Measurements from ENCODE around the gene BRD9. TPM values are rescaled to one million over a fixed set of nuclear protein-coding genes. Genes with fewer than 3 reads are reported as not detected.
"Not testable (repeated sequence)": the region's sequence is repeated elsewhere in the genome, so short reads cannot be mapped to it uniquely, and the experiment has no call there.

The BRD9 gene
- total RNA-seq (2014; rRNA removed; shearing (Covaris generic)): 25.4 and 30.4 TPM in 2 replicates
- 64.5 and 114 TPM in 2 replicates for polyA plus RNA-seq (2014; cell fraction: nucleus; rRNA removed)

GRCh38 chr5:892394-893136, at the start of gene BRD9, which contains the start of gene TRIP13:
Gene BRD9, minus strand, starts transcription at chr5:892801. Its CDS starts 144 bp downstream, at chr5:892657.
Gene TRIP13, plus strand, starts transcription at chr5:892884. Its CDS starts 115 bp downstream, at chr5:892999.
- peak; percentile 77 for DNase-seq (ENCODE audit: extremely low read depth, low read depth)

GRCh38 chr5:940741-941140, 48.1 kb upstream of the BRD9 start:
- not testable (repeated sequence) for DNase-seq (ENCODE audit: extremely low read depth, low read depth)

GRCh38 chr5:939368-939767, 46.8 kb upstream of the BRD9 start:
- DNase-seq (ENCODE audit: extremely low read depth, low read depth): no peak

- no peak for DNase-seq (ENCODE audit: extremely low read depth, low read depth)
Measured at GRCh38 chr5:937151-937924, 44.7 kb upstream of the BRD9 start.

- no peak for DNase-seq (ENCODE audit: extremely low read depth, low read depth)
Measured at GRCh38 chr5:936149-937144, 43.8 kb upstream of the BRD9 start.

DNA sequence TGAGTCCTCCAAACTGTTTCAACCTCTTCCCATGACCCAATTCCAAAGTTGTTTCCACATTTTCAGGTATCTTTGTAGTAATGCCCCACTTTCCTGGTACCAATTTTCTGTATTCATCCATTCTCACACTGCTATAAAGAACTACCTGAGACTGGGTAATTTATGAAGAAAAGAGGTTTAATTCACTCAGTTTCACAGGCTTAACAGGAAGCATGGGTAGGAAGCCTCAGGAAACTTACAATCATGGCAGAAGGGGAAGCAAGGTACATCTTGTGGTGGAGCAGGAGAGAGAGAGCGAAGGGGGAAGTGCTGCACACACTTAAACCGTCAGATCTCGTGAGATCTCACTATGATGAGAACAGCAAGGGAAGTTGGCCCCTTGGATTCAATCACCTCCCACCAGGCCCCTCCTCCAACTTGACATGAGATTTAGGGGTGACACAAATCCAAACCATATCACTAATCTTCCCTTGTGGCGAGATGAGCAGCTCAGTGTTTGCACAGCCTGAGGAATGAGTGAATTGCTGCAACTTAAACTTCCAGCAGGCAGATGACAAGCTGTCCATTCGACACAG, 43.0 kb upstream of the BRD9 start:
- no peak for DNase-seq (ENCODE audit: extremely low read depth, low read depth)

DNA sequence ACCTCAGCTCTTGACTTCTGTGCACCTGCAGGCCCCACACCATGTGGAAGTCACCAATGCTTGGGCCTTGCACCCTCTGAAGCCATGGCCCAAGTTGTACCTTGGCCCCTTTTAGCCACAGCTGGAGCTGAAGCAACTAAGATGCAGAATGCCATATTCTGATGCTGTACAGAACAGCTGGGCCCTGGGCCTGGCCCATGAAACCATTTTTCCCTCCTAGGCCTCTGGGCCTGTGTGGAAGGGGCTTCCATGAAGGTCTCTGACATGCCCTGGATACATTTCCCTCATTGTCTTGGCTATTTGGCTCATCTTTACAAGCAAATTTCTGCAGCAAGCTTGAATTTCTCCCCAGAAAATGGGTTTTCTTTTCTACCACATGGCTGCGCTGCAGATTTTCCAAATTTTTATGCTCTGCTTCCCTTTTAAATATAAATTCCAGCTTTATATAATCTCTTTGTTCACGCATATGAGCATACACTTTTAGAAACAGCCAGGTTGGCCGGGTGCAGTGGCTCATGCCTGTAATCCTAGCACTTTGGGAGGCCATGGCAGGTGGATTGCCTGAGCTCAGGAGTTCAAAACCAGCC, 41.9 kb upstream of the BRD9 start:
- DNase-seq (ENCODE audit: extremely low read depth, low read depth): not testable (repeated sequence)

DNA sequence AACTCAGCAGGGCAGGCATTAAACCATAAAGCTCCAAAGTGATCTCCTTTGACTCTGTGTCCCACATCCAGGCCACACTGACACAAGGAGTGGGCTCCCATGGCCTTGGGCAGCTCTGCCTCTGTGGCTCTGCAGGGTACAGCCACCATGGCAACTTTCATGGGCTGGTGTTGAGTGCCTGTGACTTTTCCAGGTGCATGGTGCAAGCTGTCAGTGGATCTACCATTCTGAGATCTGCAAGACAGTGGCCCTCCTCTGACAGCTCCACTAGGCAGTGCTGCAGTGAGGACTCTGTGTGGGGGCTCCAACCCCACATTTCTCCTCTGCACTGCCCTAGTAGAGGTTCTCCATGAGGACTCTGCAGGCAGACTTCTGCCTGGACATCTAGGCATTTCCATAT, 41.4 kb upstream of the BRD9 start:
- not testable (repeated sequence) for DNase-seq (ENCODE audit: extremely low read depth, low read depth)

GRCh38 chr5:933251-933861, 40.8 kb upstream of the BRD9 start:
- DNase-seq (ENCODE audit: extremely low read depth, low read depth): no peak

DNA sequence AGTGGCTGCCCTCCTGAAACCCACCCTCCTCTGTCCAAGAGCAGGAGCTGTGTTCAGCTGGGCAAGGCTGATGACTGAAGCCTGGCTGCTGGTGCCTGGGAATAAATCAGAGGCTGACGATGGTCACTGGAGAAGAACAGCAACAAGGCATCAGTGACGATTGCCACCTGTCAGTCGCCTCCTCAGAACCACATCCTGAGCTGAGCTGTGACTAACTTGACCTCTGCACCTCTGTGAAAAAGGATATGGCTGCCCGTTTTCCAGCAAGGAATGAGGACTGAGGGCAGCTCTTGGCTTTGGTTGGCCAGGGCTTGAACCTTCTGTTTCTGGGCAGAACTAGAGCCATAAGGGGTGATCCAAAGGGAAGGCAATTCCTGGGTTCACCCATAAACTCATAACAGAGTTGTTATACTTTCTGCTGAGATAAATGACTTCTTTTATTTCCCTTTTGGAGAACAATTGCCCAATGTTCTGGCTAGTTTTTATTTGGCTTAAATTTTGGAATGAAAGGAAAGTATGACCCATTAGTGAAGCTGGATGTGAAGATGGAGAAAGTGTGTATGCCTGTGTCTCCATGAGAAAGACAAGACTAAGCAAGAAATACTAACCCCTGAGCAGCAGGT, 40.1 kb upstream of the BRD9 start:
- no peak for DNase-seq (ENCODE audit: extremely low read depth, low read depth)

DNA sequence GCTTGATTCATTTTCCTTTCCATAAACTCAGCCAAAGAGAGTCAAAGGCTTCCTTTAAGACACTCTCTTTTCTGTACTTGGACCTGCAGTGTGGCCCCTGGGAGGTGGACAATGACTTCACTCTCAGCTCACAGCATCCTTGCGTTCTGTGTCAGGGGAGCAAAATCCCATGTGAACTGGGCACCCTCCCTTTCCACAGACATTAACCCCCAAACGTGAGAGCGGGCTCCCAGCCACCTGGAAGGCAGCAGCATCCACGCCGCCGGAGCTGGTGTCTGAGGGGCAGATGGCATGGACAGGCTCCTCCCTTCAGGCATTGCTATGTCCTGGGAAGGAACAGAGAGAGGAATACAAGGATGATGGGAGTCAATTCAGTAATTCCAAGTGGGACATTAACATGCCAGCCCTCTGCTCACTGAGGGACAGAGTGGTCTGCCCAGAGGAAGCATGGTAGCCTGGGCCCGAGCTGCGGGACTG, 39.6 kb upstream of the BRD9 start:
- no peak for DNase-seq (ENCODE audit: extremely low read depth, low read depth)

DNA sequence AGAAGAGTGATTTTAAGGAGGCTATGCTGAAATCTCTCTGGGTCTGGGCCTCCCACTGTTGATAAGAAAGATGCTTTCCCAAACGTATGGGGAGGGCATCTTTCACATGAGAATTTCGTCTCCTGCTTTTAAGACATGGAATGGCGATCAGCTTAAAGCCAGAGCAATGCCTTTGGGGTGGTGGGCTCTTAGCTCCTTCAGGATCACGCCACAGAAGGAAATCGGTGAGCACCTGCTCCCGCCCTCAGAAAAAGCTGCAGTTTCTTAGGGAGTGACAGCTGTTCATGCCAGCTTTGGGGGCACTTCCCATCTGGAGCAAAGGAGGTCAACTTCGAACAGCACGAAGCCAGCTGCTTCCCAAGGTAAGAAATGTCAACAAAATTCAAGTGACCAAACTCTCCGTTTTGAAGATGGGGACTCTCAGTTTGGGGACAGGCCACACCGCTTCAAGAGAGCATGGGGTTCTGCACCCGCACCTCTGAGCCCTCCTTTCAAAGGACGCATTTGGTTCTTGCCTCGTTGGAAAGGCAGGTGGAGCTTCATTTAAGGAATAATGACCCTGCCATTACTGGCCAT, 39.1 kb upstream of the BRD9 start:
- no peak for DNase-seq (ENCODE audit: extremely low read depth, low read depth)

DNA sequence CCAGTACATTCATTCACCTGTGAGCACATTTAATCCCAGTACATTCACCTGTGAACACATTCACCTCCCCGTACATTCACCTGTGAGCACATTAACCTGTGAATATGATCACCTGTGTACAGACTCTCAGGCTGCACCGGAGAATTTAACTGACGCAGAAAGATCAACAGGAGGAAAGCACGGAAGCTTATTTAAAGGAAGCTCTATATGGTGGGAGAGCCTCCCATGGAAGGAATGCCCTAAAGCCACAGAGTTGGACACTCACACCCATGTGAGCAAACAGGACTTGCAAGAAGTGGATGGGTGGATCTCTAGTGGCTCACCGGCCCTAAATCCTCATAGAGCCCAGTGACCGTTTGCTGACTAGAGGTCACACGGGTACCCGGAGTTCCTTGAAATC, 38.3 kb upstream of the BRD9 start:
- no peak for DNase-seq (ENCODE audit: extremely low read depth, low read depth)

GRCh38 chr5:929596-929995, 37.0 kb upstream of the BRD9 start:
- DNase-seq (ENCODE audit: extremely low read depth, low read depth): no peak

- DNase-seq (ENCODE audit: extremely low read depth, low read depth): not testable (repeated sequence)
Measured at GRCh38 chr5:929182-929581, 36.6 kb upstream of the BRD9 start.

GRCh38 chr5:927172-928015, 34.8 kb upstream of the BRD9 start:
- DNase-seq (ENCODE audit: extremely low read depth, low read depth): no peak

DNA sequence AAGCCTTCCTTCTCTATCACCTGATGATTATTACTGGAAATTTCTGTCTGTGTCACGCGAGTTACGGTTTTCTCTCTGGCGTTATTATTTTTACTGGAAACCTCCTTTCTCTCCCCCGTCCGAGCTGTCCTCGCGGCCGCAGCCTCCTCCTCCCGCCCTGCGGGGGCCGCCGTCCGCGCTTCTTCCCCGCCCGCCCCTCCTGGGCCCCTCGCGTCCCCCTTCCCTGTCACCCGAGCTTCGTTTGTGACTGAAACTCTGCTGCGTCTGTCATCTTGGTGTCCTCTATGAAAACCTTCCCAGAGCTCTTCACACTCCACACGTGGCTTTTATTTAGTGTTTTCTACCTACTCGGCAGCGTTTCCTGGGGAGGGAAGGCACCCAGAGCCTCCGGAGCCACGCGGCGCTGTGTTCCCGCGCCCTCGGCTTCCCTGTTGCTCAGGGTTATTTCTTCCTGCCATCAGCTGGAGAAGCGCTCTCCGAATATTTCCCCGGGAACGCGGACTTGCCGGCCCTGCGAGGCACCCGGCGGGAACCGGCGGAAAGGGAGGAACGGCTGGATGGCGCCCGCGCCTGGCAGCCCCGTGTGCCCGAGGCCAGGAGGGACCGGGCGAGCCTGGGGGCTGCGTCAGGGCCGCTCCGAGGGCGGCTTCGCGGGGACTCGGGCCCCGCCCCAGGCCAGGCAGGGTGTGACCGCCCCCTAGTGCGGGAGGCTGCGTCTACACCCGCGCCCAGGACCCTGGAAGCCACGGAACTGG, 34.0 kb upstream of the BRD9 start:
- no peak for DNase-seq (ENCODE audit: extremely low read depth, low read depth)

Data from NCI-H460 (cell line).